ENCODE results near the gene CRYGN. TPM values are rescaled to one million over a fixed set of nuclear protein-coding genes. Genes with fewer than 3 reads are reported as not detected.

Gene CRYGN
- total RNA-seq, 1 donor from 2014 or later: not detected

GRCh38 chr7:151392002-151392401 lies 47.9 kb downstream of the CRYGN start:
- no peak for DNase-seq (ENCODE audit: low spot score)

- no peak for DNase-seq (ENCODE audit: low spot score)
Measured at GRCh38 chr7:151391358-151391730, 48.6 kb downstream of the CRYGN start.

GRCh38 chr7:151390598-151391357 lies 49.2 kb downstream of the CRYGN start:
- DNase-seq (ENCODE audit: low spot score): no peak

GRCh38 chr7:151389768-151390597 lies 50.0 kb downstream of the CRYGN start:
- DNase-seq (ENCODE audit: low spot score): no peak

- no peak for DNase-seq (ENCODE audit: low spot score)
Measured at GRCh38 chr7:151389096-151389767, 50.7 kb downstream of the CRYGN start.

- DNase-seq (ENCODE audit: low spot score): no peak
Measured at GRCh38 chr7:151388430-151388829, 51.5 kb downstream of the CRYGN start.

- DNase-seq (ENCODE audit: low spot score): no peak
Measured at GRCh38 chr7:151388007-151388297, 52.0 kb downstream of the CRYGN start.

GRCh38 chr7:151387161-151388006 lies 52.6 kb downstream of the CRYGN start:
- no peak for DNase-seq (ENCODE audit: low spot score)

GRCh38 chr7:151386301-151387160 lies 53.4 kb downstream of the CRYGN start:
- no peak for DNase-seq (ENCODE audit: low spot score)

GRCh38 chr7:151385626-151386300 lies 54.2 kb downstream of the CRYGN start:
- DNase-seq (ENCODE audit: low spot score): no peak

GRCh38 chr7:151384776-151385625 lies 54.9 kb downstream of the CRYGN start:
- no peak for DNase-seq (ENCODE audit: low spot score)

- DNase-seq (ENCODE audit: low spot score): no peak
Measured at GRCh38 chr7:151384352-151384697, 55.6 kb downstream of the CRYGN start.

- peak; percentile 21 for DNase-seq (ENCODE audit: low spot score)
Measured at GRCh38 chr7:151383638-151384351, 56.1 kb downstream of the CRYGN start.

- no peak for DNase-seq (ENCODE audit: low spot score)
Measured at GRCh38 chr7:151382079-151382885, 57.7 kb downstream of the CRYGN start.

GRCh38 chr7:151381348-151382078 lies 58.4 kb downstream of the CRYGN start:
- no peak for DNase-seq (ENCODE audit: low spot score)

GRCh38 chr7:151381098-151381347 lies 58.9 kb downstream of the CRYGN start:
- no peak for DNase-seq (ENCODE audit: low spot score)
